K562 (cell line): Measurements from ENCODE around the gene BRWD1. TPM values are rescaled to one million over a fixed set of nuclear protein-coding genes. Genes with fewer than 3 reads are reported as not detected.

Source experiments
- ARID1B ChIP-seq: fragments of 450-650 bp; IDR thresholded peaks from 2 replicates; pipeline ENCODE4 v1.6.1; 2016; ENCODE audit warnings: antibody characterized with exemption, mild to moderate bottlenecking, inconsistent platforms
- CHD7 ChIP-seq: fragments of 200-600 bp; sonication (generic); IDR thresholded peaks from one replicate; pipeline ENCODE4 v1.6.1; 2012; ENCODE audit warnings: mild to moderate bottlenecking, low read depth, low read length, inconsistent platforms
- GTF2A2 ChIP-seq: IDR thresholded peaks from 2 replicates; pipeline ENCODE4 v1.6.1; 2016; ENCODE audit warnings: mild to moderate bottlenecking, missing genetic modification characterization, missing compliant biosample characterization
- MAFK ChIP-seq: IDR thresholded peaks from 2 replicates; pipeline ENCODE4 v1.6.1; 2011; ENCODE audit warnings: low read length, improper control_type of control experiment
- MYC ChIP-seq, 2 experiments: fragments of 250-450 bp in 1 of 2; sonication (Bioruptor Pico) in 1 of 2; IDR thresholded peaks; 2 replicates each; pipeline versions ENCODE4 v1.5.1 to v1.6.1; 2012 to 2021; ENCODE audit warnings: low read depth in 2 of 2, borderline replicate concordance in 1 of 2, improper control_type of control experiment in 1 of 2, low read length in 1 of 2, mild to moderate bottlenecking in 1 of 2, moderate library complexity in 1 of 2
- NFRKB ChIP-seq: fragments of 450-650 bp; IDR thresholded peaks from 2 replicates; pipeline ENCODE4 v1.6.1; 2016; ENCODE audit warnings: low read depth
- NR0B1 ChIP-seq: fragments of 450-650 bp; IDR thresholded peaks from one replicate; pipeline ENCODE4 v1.6.1; 2018; ENCODE audit warnings: mild to moderate bottlenecking, moderate library complexity; ENCODE audit not compliant: partially characterized antibody
- PHF20 ChIP-seq: fragments of 450-650 bp; IDR thresholded peaks from 2 replicates; pipeline ENCODE4 v1.6.1; 2018; ENCODE audit not compliant: partially characterized antibody
- RBM39 ChIP-seq: fragments of 200-400 bp; formaldehyde crosslinking; optimal IDR thresholded peaks from 2 replicates; pipeline ENCODE3; 2018; ENCODE audit warnings: low read depth, low read length
- RFX7 ChIP-seq: fragments of 250-450 bp; sonication (Bioruptor Pico); IDR thresholded peaks from 2 replicates; pipeline ENCODE4 v1.5.1; 2021; ENCODE audit warnings: mild to moderate bottlenecking
- SREBF1 ChIP-seq: fragments of 150-350 bp; IDR thresholded peaks from 2 replicates; pipeline ENCODE4 v1.6.1; 2014; ENCODE audit warnings: antibody characterized with exemption, low read depth, low read length, borderline replicate concordance
- SRSF7 ChIP-seq: fragments of 200-400 bp; formaldehyde crosslinking; optimal IDR thresholded peaks from 2 replicates; pipeline ENCODE3; 2017; ENCODE audit warnings: mild to moderate bottlenecking, low read depth, low read length
- TAL1 ChIP-seq: fragments of 450-650 bp; IDR thresholded peaks from 2 replicates; pipeline ENCODE4 v1.6.1; 2016; ENCODE audit warnings: mild to moderate bottlenecking
- TEAD1 ChIP-seq, 2 experiments: fragments of 450-650 bp in 1 of 2; sonication (generic) in 1 of 2; formaldehyde crosslinking; IDR thresholded peaks; 2 replicates each; pipeline versions ENCODE4 v1.4.0 to v1.8.0; 2020 to 2022; ENCODE audit warnings: mild to moderate bottlenecking in 2 of 2, missing genetic modification reagents in 1 of 2
- USF1 ChIP-seq: sonication (generic); formaldehyde crosslinking; IDR thresholded peaks from 2 replicates; pipeline ENCODE4 v1.9.0; 2022; ENCODE audit warnings: mild to moderate bottlenecking, missing genetic modification reagents
- ZNF408 ChIP-seq: fragments of 250-450 bp; sonication (Bioruptor Pico); IDR thresholded peaks from 2 replicates; pipeline ENCODE4 v1.4.0; 2020; ENCODE audit warnings: low read depth, mild to moderate bottlenecking, moderate library complexity
- ZNF75A ChIP-seq: fragments of 450-650 bp; formaldehyde crosslinking; IDR thresholded peaks from 2 replicates; pipeline ENCODE4 v1.4.0; 2020; ENCODE audit warnings: mild to moderate bottlenecking
- polyA plus RNA-seq, 8 experiments: library from polyadenylated mRNA; depleted of rRNA in 4 of 8; stranded (reverse) in 5 of 8; unstranded in 3 of 8; fragments of >200 nt; fragmentation: Nextera tagmentation in 2 of 8; fragmentation: Illumina TruSeq in 1 of 8; extraction: Ambion mirVana in 2 of 8; extraction: Trizol in 1 of 8; gene quantifications; 2 replicates each; pipeline versions ENCODE4 v1.2.1 to v1.2.3, GENCODE V29; 2011 to 2014; ENCODE audit warnings: inconsistent platforms in 1 of 8, missing spikeins in 1 of 8
- total RNA-seq, 7 experiments: library from RNA; depleted of rRNA in 6 of 7; stranded (reverse); fragments of >200 nt in 6 of 7; fragmentation: Illumina TruSeq in 2 of 7; extraction: Trizol in 2 of 7; gene quantifications; 2 replicates each; pipeline versions ENCODE4 v1.2.1 to v1.2.3, GENCODE V29; 2011 to 2021; ENCODE audit warnings: low replicate concordance in 1 of 7

Gene BRWD1
- total and polyA plus RNA-seq, 9 of the 15 experiments (the other 6 are each of a cell fraction or from before 2014, with no cell fraction given): 10.1 to 60.2 (median 34.1) TPM

- TF ChIP-seq CHD7: no peak
- TF ChIP-seq ARID1B: no peak
- peak; percentile 90 for TF ChIP-seq RFX7 (CRISPR knock-in tag)
- TF ChIP-seq RBM39: no peak
- TF ChIP-seq ZNF408 (CRISPR knock-in tag): no peak
- no peak for TF ChIP-seq NR0B1
- TF ChIP-seq ZNF75A (CRISPR knock-in tag): peak; percentile 54; the same call in 1 of the 2 replicates
- peak in 1 of 2 experiments; percentile 96; a peak in 2 of 4 replicates for TF ChIP-seq TEAD1 (CRISPR knock-in tag; IDR thresholded peaks at IDR 0.05)
- TF ChIP-seq SREBF1: no peak
- TF ChIP-seq NFRKB: no peak
- TF ChIP-seq MAFK: no peak
- TF ChIP-seq PHF20: no peak
- no peak for TF ChIP-seq SRSF7
- no peak for TF ChIP-seq USF1
- no peak for TF ChIP-seq MYC (IDR thresholded peaks at IDR 0.05; ENCODE audit: low read depth, low read length)
- TF ChIP-seq MYC (CRISPR knock-in tag; IDR thresholded peaks at IDR 0.05; ENCODE audit: borderline replicate concordance, low read depth): peak; percentile 88
- TF ChIP-seq GTF2A2 (tag): peak; percentile 81; the same call in 1 of the 2 replicates
- no peak for TF ChIP-seq TAL1
Measured at GRCh38 chr21:39359382-39359781, 46.0 kb upstream of the BRWD1 start (continued).
